ENCODE results near the gene CFDP1.

CFDP1 gene

DNA sequence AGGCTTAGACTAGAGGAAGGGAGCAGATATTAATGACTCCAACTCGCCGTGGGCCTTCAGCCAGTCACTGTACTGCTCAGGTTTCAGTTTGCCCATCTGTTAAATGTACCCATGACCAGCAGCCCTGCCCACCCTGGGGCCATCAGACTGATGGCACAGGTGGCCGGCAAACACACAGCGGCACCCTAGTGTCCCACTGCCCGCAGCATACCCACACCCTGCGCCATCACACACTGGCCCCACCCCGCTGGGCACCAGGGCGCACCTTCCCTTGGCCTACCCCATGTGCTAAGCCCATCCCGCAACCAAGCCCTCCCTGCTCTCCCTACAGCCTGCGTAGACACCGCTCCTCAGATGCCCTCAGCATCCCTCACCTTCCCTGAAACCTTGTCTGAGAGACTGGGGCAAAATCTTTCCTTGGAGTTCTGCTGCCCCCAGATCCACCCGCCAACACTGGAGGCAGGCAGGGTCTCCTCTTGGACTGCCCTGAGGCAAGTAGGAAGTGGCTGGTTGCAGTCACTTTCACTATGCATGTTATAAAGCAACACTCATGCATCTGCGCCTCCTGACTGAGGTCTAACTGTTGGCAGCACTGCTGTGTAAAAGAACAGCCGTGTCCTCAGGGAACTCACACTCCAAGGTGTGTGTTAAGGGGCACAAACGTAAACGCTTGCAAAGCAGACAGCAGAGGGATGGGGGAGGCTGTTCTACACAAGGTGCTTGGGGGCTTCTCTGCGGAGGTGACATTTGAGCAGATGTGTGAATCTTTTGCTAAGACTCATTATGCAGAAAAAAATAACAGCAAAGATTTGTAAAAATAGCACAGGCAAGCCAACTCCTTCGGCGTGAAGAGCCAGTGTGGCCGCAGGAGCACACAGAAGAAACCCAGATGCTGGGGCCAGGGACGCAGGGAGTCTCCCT lies 175.2 kb downstream of the CFDP1 start (continued):
- no peak for TF ChIP-seq ZNF2 (tag by site-specific recombination; IDR thresholded peaks at IDR 0.05)
- TF ChIP-seq ZNF155 (tag by site-specific recombination; IDR thresholded peaks at IDR 0.05) = no peak

DNA sequence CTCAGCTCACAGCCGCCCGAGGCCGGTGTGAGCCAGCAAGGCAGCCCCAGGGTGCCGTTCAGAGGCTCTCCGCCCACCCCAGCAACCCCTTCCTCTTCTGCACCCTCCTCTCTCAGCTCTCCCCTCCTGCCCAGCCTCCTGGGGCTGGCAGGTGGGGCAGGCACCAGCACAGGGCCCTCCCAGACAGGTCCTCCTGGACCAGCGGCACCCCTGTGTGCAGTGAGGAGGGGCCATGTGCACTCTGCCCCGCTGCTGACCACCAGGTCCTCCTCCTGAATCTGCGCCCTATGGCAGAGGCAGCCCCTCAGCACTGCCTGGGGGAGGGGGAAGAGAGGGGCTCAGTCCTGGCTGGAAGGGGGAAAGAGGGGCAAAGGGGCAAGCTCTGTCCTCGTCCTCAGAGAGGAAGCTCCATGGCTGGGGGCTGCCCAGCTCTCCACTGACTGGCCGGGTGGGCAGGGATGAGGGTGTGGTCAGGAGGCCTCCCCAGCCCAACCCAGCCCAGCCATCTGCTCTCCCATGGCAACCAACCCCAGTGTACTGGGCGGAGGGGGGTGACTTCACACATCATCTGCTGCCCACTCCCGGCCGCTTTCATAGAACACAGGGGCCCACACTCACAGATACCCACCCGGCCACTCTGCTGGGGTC lies 176.5 kb downstream of the CFDP1 start:
- H3K36me3 ChIP-seq (ENCODE audit: control insufficient read depth in 2 of 2, insufficient read depth in 1 of 2, low read length in 2 of 2) = no peaks in the 10 kb centered on the region
- TF ChIP-seq, protein P1, sequence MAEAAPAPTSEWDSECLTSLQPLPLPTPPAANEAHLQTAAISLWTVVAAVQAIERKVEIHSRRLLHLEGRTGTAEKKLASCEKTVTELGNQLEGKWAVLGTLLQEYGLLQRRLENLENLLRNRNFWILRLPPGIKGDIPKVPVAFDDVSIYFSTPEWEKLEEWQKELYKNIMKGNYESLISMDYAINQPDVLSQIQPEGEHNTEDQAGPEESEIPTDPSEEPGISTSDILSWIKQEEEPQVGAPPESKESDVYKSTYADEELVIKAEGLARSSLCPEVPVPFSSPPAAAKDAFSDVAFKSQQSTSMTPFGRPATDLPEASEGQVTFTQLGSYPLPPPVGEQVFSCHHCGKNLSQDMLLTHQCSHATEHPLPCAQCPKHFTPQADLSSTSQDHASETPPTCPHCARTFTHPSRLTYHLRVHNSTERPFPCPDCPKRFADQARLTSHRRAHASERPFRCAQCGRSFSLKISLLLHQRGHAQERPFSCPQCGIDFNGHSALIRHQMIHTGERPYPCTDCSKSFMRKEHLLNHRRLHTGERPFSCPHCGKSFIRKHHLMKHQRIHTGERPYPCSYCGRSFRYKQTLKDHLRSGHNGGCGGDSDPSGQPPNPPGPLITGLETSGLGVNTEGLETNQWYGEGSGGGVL (tag by site-specific recombination; IDR thresholded peaks at IDR 0.05) = peak; percentile 40; the same call in 1 of the 2 replicates
- peak; percentile 65 for TF ChIP-seq GLIS1 (tag by site-specific recombination; IDR thresholded peaks at IDR 0.05)
- peak; percentile 63 for TF ChIP-seq ZNF335 (tag by site-specific recombination; conservative IDR thresholded peaks at IDR 0.05)
- TF ChIP-seq SP2 (tag by site-specific recombination; IDR thresholded peaks at IDR 0.05) = 0 out of 2 replicates have a peak, but pooled peaks have one; percentile 19
- TF ChIP-seq EGR2 (tag by site-specific recombination; IDR thresholded peaks at IDR 0.05; ENCODE audit: low read depth) = peak; percentile 38; the same call in 1 of the 2 replicates
- TF ChIP-seq, protein P2, sequence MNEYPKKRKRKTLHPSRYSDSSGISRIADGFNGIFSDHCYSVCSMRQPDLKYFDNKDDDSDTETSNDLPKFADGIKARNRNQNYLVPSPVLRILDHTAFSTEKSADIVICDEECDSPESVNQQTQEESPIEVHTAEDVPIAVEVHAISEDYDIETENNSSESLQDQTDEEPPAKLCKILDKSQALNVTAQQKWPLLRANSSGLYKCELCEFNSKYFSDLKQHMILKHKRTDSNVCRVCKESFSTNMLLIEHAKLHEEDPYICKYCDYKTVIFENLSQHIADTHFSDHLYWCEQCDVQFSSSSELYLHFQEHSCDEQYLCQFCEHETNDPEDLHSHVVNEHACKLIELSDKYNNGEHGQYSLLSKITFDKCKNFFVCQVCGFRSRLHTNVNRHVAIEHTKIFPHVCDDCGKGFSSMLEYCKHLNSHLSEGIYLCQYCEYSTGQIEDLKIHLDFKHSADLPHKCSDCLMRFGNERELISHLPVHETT (tag by site-specific recombination; IDR thresholded peaks at IDR 0.05) = no peak
- TF ChIP-seq KLF1 (tag by site-specific recombination; IDR thresholded peaks at IDR 0.05) = peak; percentile 93
- no peak for TF ChIP-seq ZNF623 (tag by site-specific recombination; IDR thresholded peaks at IDR 0.05)
- TF ChIP-seq, protein P3, sequence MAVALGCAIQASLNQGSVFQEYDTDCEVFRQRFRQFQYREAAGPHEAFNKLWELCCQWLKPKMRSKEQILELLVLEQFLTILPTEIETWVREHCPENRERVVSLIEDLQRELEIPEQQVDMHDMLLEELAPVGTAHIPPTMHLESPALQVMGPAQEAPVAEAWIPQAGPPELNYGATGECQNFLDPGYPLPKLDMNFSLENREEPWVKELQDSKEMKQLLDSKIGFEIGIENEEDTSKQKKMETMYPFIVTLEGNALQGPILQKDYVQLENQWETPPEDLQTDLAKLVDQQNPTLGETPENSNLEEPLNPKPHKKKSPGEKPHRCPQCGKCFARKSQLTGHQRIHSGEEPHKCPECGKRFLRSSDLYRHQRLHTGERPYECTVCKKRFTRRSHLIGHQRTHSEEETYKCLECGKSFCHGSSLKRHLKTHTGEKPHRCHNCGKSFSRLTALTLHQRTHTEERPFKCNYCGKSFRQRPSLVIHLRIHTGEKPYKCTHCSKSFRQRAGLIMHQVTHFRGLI (tag by site-specific recombination; IDR thresholded peaks at IDR 0.05) = peak; percentile 92
- H3K4me1 ChIP-seq (ENCODE audit: control insufficient read depth, insufficient read depth, low read length) = peaks cover 9% of the 10 kb centered on the region
- CTCF ChIA-PET = interaction anchor here (0.6 to 2.8 kb wide), 5 partner anchors 22 to 130 kb away, joined by 4 to 17 read pairs (median 4); no protein-coding TSS in a partner anchor
- H3K4me3 ChIP-seq (ENCODE audit: low read depth, low read length) = no peak overlapping the region
- no peaks in the 10 kb centered on the region for H3K9me3 ChIP-seq (ENCODE audit: control insufficient read depth, insufficient read depth, low read depth, low read length)
- POLR2A ChIA-PET = interaction anchor here (1.0 kb wide), 1 partner anchor 49 kb away, joined by 3 read pairs; no protein-coding TSS in a partner anchor
- H3K27ac ChIP-seq (ENCODE audit: extremely low read depth, low read depth, low read length) = peak overlapping the region; percentile 36; the same call in 1 of the 2 replicates

DNA sequence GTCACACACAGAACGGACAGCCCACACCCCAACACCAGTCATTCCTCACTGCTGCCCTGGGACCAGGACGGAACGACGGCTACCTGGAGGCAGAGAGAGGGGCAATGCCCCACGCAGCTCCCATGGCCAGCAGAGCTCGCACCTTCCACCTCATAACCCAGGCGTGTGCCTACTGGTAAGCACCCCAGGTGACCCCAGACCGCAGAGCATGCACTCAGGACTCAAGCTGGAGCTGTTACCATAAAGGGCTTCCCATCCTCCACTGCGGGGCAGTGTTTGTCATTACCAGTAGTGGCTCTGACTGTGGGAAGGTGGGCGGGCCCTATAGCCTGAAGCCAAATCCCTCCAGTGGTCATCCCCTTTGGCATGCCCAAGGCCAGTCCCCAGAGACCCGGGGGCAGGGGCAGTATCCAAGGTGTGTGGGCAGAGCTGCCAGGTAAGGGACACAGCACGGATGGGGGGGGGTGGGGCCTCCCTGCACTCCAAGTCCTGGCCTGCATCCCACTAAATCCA lies 177.2 kb downstream of the CFDP1 start:
- no peak overlapping the region for H3K27ac ChIP-seq (ENCODE audit: extremely low read depth, low read depth, low read length)
- H3K36me3 ChIP-seq (ENCODE audit: control insufficient read depth in 2 of 2, insufficient read depth in 1 of 2, low read length in 2 of 2) = no peaks in the 10 kb centered on the region
- ChIA-PET CTCF (interaction anchor here (1.1 to 2.8 kb wide), 3 partner anchors 22 to 131 kb away, joined by 4 to 17 read pairs (median 5); no protein-coding TSS in a partner anchor), POLR2A (no interaction called here)
- TF ChIP-seq, protein P4, sequence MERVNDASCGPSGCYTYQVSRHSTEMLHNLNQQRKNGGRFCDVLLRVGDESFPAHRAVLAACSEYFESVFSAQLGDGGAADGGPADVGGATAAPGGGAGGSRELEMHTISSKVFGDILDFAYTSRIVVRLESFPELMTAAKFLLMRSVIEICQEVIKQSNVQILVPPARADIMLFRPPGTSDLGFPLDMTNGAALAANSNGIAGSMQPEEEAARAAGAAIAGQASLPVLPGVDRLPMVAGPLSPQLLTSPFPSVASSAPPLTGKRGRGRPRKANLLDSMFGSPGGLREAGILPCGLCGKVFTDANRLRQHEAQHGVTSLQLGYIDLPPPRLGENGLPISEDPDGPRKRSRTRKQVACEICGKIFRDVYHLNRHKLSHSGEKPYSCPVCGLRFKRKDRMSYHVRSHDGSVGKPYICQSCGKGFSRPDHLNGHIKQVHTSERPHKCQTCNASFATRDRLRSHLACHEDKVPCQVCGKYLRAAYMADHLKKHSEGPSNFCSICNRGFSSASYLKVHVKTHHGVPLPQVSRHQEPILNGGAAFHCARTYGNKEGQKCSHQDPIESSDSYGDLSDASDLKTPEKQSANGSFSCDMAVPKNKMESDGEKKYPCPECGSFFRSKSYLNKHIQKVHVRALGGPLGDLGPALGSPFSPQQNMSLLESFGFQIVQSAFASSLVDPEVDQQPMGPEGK (tag by site-specific recombination; IDR thresholded peaks at IDR 0.05) = no peak
- no peak for TF ChIP-seq ZFP69B (tag by site-specific recombination; IDR thresholded peaks at IDR 0.05)
- TF ChIP-seq ZNF24 (tag by site-specific recombination; IDR thresholded peaks at IDR 0.05) = no peak
- no peak for TF ChIP-seq ZNF843 (tag by site-specific recombination; IDR thresholded peaks at IDR 0.05)
- 0 out of 2 replicates have a peak, but pooled peaks have one; percentile 33 for TF ChIP-seq MZF1 (tag by site-specific recombination; IDR thresholded peaks at IDR 0.05; ENCODE audit: borderline replicate concordance)
- TF ChIP-seq ZNF274 (IDR thresholded peaks at IDR 0.05; ENCODE audit: low read length) = no peak
- no peak for TF ChIP-seq ZNF274 (tag by site-specific recombination; IDR thresholded peaks at IDR 0.05; ENCODE audit: borderline replicate concordance)
- TF ChIP-seq ZIC2 (tag by site-specific recombination; IDR thresholded peaks at IDR 0.05) = peak; percentile 55
- TF ChIP-seq ZFHX2 (tag by site-specific recombination; conservative IDR thresholded peaks at IDR 0.05) = peak; percentile 68
- TF ChIP-seq, protein P5, sequence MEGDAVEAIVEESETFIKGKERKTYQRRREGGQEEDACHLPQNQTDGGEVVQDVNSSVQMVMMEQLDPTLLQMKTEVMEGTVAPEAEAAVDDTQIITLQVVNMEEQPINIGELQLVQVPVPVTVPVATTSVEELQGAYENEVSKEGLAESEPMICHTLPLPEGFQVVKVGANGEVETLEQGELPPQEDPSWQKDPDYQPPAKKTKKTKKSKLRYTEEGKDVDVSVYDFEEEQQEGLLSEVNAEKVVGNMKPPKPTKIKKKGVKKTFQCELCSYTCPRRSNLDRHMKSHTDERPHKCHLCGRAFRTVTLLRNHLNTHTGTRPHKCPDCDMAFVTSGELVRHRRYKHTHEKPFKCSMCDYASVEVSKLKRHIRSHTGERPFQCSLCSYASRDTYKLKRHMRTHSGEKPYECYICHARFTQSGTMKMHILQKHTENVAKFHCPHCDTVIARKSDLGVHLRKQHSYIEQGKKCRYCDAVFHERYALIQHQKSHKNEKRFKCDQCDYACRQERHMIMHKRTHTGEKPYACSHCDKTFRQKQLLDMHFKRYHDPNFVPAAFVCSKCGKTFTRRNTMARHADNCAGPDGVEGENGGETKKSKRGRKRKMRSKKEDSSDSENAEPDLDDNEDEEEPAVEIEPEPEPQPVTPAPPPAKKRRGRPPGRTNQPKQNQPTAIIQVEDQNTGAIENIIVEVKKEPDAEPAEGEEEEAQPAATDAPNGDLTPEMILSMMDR (tag by site-specific recombination; IDR thresholded peaks at IDR 0.05) = 0 out of 2 replicates have a peak, but pooled peaks have one; percentile 11
- no peak for TF ChIP-seq ZNF433 (tag by site-specific recombination; IDR thresholded peaks at IDR 0.05; ENCODE audit: low read depth)
- peak; percentile 61 for TF ChIP-seq EGR2 (tag by site-specific recombination; IDR thresholded peaks at IDR 0.05; ENCODE audit: low read depth)
- no peaks in the 10 kb centered on the region for H3K9me3 ChIP-seq (ENCODE audit: control insufficient read depth, insufficient read depth, low read depth, low read length)
- peaks cover 10% of the 10 kb centered on the region for H3K4me1 ChIP-seq (ENCODE audit: control insufficient read depth, insufficient read depth, low read length)
- H3K4me3 ChIP-seq (ENCODE audit: low read depth, low read length) = no peak overlapping the region
